Measurements from ENCODE around the gene PAK3. TPM values are rescaled to one million over a fixed set of nuclear protein-coding genes. Genes with fewer than 3 reads are reported as not detected.

The PAK3 gene
- total and polyA plus RNA-seq, 12 donors: 0.68 to 10.3 (median 3.5) TPM

DNA sequence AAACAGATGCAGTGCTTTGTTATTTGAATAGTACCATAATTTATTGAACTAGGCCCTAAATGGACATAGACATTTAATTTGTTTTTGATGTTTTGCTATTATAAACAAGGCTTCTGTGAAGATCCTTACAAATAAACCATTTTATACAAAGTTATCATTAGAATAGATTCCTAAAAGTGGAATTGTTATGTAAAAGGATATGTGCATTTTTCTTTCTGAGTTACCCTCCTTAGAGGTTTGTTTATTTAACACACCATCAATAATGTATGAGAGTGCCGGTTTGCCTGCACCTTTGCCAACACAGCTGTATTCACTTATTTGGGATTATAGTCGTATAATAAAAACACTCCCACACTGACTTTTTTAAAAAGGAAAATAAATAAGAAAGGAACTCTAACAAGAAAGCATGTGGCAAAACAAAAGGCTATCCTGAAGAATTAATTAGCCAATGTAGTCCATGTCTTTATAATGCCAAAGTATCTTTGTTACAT lies 84.8 kb downstream of the PAK3 start:
- peaks cover 10% of the 10 kb centered on the region for H3K27me3 ChIP-seq
- 32 to 62% (median 48%) methylated on average over 2 of the region's 2 CpGs for WGBS, 4 donors
- no peaks in the 10 kb centered on the region for H3K36me3 ChIP-seq (replicated peaks in 1 of 2)
- H3K4me1 ChIP-seq (replicated peaks in 1 of 2): no peaks in the 10 kb centered on the region
- no peak overlapping the region for H3K4me3 ChIP-seq
- H3K9me3 ChIP-seq (replicated peaks in 1 of 3): no peaks in the 10 kb centered on the region
- no peak for DNase-seq
- no peak overlapping the region for H3K27ac ChIP-seq
- intact Hi-C loops (cut with DNase I): no loop called here
- TF ChIP-seq POLR2A (IDR thresholded peaks at IDR 0.05) (no peak), CTCF (IDR thresholded peaks at IDR 0.05) (no peak)

GRCh38 chrX:111181951-111182350 lies 86.0 kb downstream of the PAK3 start:
- H3K36me3 ChIP-seq (replicated peaks in 1 of 2): no peaks in the 10 kb centered on the region
- H3K4me1 ChIP-seq (replicated peaks in 1 of 2): no peaks in the 10 kb centered on the region
- TF ChIP-seq POLR2A (IDR thresholded peaks at IDR 0.05): no peak
- TF ChIP-seq CTCF (IDR thresholded peaks at IDR 0.05): no peak
- H3K9me3 ChIP-seq (replicated peaks in 1 of 3): no peaks in the 10 kb centered on the region
- peaks cover 10% of the 10 kb centered on the region for H3K27me3 ChIP-seq
- H3K27ac ChIP-seq: no peak overlapping the region
- no peak overlapping the region for H3K4me3 ChIP-seq
- DNase-seq: no peak
- 39 to 46% (median 44%) methylated on average over 2 to 3 of the region's 3 CpGs for WGBS, 4 donors
- intact Hi-C loops (cut with DNase I): no loop called here

- no peak overlapping the region for H3K4me3 ChIP-seq
- H3K27me3 ChIP-seq: peaks cover 10% of the 10 kb centered on the region
- no peaks in the 10 kb centered on the region for H3K36me3 ChIP-seq (replicated peaks in 1 of 2)
- H3K27ac ChIP-seq: no peak overlapping the region
- intact Hi-C loops (cut with DNase I): no loop called here
- no peak for DNase-seq
- no peaks in the 10 kb centered on the region for H3K4me1 ChIP-seq (replicated peaks in 1 of 2)
- H3K9me3 ChIP-seq (replicated peaks in 1 of 3): no peaks in the 10 kb centered on the region
- TF ChIP-seq POLR2A (IDR thresholded peaks at IDR 0.05) (no peak), CTCF (IDR thresholded peaks at IDR 0.05) (no peak)
Measured at GRCh38 chrX:111182997-111183396, 87.0 kb downstream of the PAK3 start.

DNA sequence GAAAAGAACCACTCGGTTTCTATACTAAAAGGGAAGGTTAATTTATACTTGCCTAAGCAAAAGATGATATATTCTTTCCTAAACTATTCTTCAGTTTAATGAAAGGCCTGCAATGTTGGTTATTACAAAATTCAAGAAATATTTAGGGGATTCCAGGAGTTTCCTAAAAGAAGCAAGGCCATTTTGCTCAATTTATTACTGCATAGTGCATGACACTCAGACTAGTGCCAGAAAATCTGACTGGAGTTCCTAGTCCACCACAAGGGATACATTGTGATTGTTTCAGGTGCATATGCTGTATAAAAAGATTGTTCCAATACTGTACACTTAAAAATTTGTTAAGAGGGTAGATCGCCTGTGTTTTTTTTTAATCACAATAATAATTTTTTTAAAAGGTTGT lies 95.6 kb downstream of the PAK3 start:
- intact Hi-C loops (cut with DNase I): no loop called here
- H3K9me3 ChIP-seq (replicated peaks in 1 of 3): no peaks in the 10 kb centered on the region
- no peak overlapping the region for H3K27ac ChIP-seq
- DNase-seq: no peak
- no peak for TF ChIP-seq POLR2A (IDR thresholded peaks at IDR 0.05)
- peaks cover 8% of the 10 kb centered on the region for H3K27me3 ChIP-seq
- no peak overlapping the region for H3K4me3 ChIP-seq
- 67 to 89% (median 79%) methylated on average over 2 of the region's 2 CpGs for WGBS, 4 donors
- H3K4me1 ChIP-seq (replicated peaks in 1 of 2): no peaks in the 10 kb centered on the region
- no peaks in the 10 kb centered on the region for H3K36me3 ChIP-seq (replicated peaks in 1 of 2)

DNA sequence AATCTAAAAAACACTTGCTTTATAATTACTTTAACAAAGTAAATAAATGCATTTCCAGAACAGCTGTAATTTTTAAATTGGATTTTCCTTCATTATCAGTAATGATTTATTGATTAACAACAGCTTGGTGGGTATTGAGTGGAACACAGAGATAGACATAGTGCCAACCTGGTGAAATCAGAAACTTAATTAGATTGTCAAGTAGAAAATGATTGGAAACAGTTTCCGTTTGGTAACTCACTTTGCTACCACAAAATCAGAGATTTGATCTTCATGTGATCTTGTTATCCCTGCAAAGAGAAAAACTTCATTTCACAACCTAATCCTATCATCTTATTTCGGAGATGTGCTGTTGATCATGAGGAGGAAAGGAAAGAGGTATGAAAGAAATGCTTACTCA lies 103.5 kb downstream of the PAK3 start:
- Histone ChIP-seq H3K27ac (no peak overlapping the region), H3K4me3 (no peak overlapping the region), H3K36me3 (replicated peaks in 1 of 2) (no peaks in the 10 kb centered on the region), H3K9me3 (replicated peaks in 1 of 3) (no peaks in the 10 kb centered on the region), H3K4me1 (replicated peaks in 1 of 2) (no peaks in the 10 kb centered on the region), H3K27me3 (peaks cover 10% of the 10 kb centered on the region)
- WGBS, 4 donors: 42 to 67% (median 50%) methylated on average over 2 of the region's 2 CpGs
- intact Hi-C loops (cut with DNase I): no loop called here
- TF ChIP-seq POLR2A (IDR thresholded peaks at IDR 0.05) (no peak), CTCF (IDR thresholded peaks at IDR 0.05) (no peak)
- DNase-seq: no peak

Measured in adrenal gland (tissue), 12 donors.